IMR-90 (cell line): ENCODE measurements around the gene C3AR1. TPM values are rescaled to one million over a fixed set of nuclear protein-coding genes. Genes with fewer than 3 reads are reported as not detected.

ENCODE experiments used
- ATAC-seq: fragments of 200-7000 bp; cut with Tn5 transposase; 2 replicates; pipeline ENCODE4 v1.9.1; 2020; ENCODE audit warnings: low read depth, mild to moderate bottlenecking, moderate library complexity
- BruUV-seq: library from RNA; stranded (reverse); fragments of 400-500 nt; replicated peaks from 2 replicates; lab custom pipeline; 2021; lab: Mats Ljungman, UMichigan
- CTCF ChIA-PET: fragments of 300-600 bp; formaldehyde crosslinking; extraction: SDS; loops from one replicate; lab custom pipeline; 2021; ENCODE audit warnings: antibody characterized with exemption; lab: Yijun Ruan, JAX
- POLR2A ChIA-PET: fragments of 300-600 bp; sonication (Branson Sonifier 250); formaldehyde crosslinking; loops from one replicate; lab custom pipeline; 2022; ENCODE audit warnings: antibody characterized with exemption; ENCODE audit not compliant: unreplicated experiment; lab: Charles Lee
- DNase-seq: peaks from one replicate; pipeline ENCODE4 v3.0.0; 2013
- H2AFZ ChIP-seq: replicated peaks from 2 replicates; pipeline ENCODE3; 2013; ENCODE audit warnings: low read length, mild to moderate bottlenecking; ENCODE audit not compliant: poor library complexity
- H2AK5ac ChIP-seq: 2 replicates; pipeline ENCODE4 v1.6.1; 2013; ENCODE audit warnings: low read depth, low read length, inconsistent platforms
- H2AK9ac ChIP-seq: replicated peaks from 2 replicates; pipeline ENCODE3; 2013; ENCODE audit warnings: mild to moderate bottlenecking, low read depth, low read length, moderate library complexity; ENCODE audit not compliant: poor library complexity
- H2BK120ac ChIP-seq: 2 replicates; pipeline ENCODE4 v1.6.1; 2013; ENCODE audit warnings: low read depth, low read length, inconsistent platforms
- H2BK15ac ChIP-seq: 3 replicates; pipeline ENCODE4 v1.6.1; 2013; ENCODE audit warnings: low read depth, low read length, inconsistent platforms
- H2BK20ac ChIP-seq: 2 replicates; pipeline ENCODE4 v1.6.1; 2013; ENCODE audit warnings: low read depth, mild to moderate bottlenecking, inconsistent platforms, low read length, moderate library complexity
- H2BK5ac ChIP-seq: 2 replicates; pipeline ENCODE4 v1.6.1; 2013; ENCODE audit warnings: mild to moderate bottlenecking, low read depth, low read length, inconsistent platforms; ENCODE audit not compliant: poor library complexity, severe bottlenecking
- H3K14ac ChIP-seq: replicated peaks from 2 replicates; pipeline ENCODE4 v1.6.1; 2013; ENCODE audit warnings: low read depth, low read length, inconsistent platforms
- H3K18ac ChIP-seq: 2 replicates; pipeline ENCODE4 v1.6.1; 2013; ENCODE audit warnings: low read depth, low read length, control low read depth
- H3K23ac ChIP-seq: 2 replicates; pipeline ENCODE4 v1.6.1; 2013; ENCODE audit warnings: low read depth, low read length, inconsistent platforms
- H3K27ac ChIP-seq: 2 replicates; pipeline ENCODE4 v1.5.1; 2013; ENCODE audit warnings: mild to moderate bottlenecking, control low read depth, low read length; ENCODE audit not compliant: insufficient read depth
- H3K27me3 ChIP-seq: 2 replicates; pipeline ENCODE4 v1.6.1; 2013; ENCODE audit warnings: low read length; ENCODE audit not compliant: control insufficient read depth, insufficient read depth
- H3K36me3 ChIP-seq: 2 replicates; pipeline ENCODE4 v1.6.1; 2013; ENCODE audit warnings: low read length, mixed read lengths; ENCODE audit not compliant: control insufficient read depth, insufficient read depth
- H3K4ac ChIP-seq: 2 replicates; pipeline ENCODE4 v1.6.1; 2013; ENCODE audit warnings: low read depth, low read length, inconsistent platforms
- H3K4me1 ChIP-seq: 2 replicates; pipeline ENCODE4 v1.6.1; 2013; ENCODE audit warnings: low read length, mixed read lengths; ENCODE audit not compliant: control insufficient read depth, insufficient read depth
- H3K4me2 ChIP-seq: 2 replicates; pipeline ENCODE4 v1.6.1; 2013; ENCODE audit warnings: low read depth, mild to moderate bottlenecking, control low read depth, low read length, moderate library complexity
- H3K4me3 ChIP-seq: 2 replicates; pipeline ENCODE4 v1.5.1; 2013; ENCODE audit warnings: low read depth, mild to moderate bottlenecking, control low read depth, low read length, moderate library complexity; ENCODE audit not compliant: insufficient read depth
- H3K56ac ChIP-seq: 2 replicates; pipeline ENCODE4 v1.6.1; 2013; ENCODE audit warnings: low read length, inconsistent platforms; ENCODE audit not compliant: insufficient read depth; ENCODE audit errors: extremely low read depth
- H3K79me1 ChIP-seq, 2 experiments: 2 replicates each; pipeline ENCODE4 v1.6.1; 2013; ENCODE audit warnings: low read length in 2 of 2, inconsistent platforms in 1 of 2, low read depth in 1 of 2
- H3K9ac ChIP-seq: 2 replicates; pipeline ENCODE4 v1.6.1; 2013; ENCODE audit warnings: low read depth, low read length, control low read depth
- H3K9me1 ChIP-seq: 2 replicates; pipeline ENCODE4 v1.6.1; 2013; ENCODE audit warnings: low read length, inconsistent platforms; ENCODE audit not compliant: insufficient read depth
- H3K9me3 ChIP-seq: 2 replicates; pipeline ENCODE4 v1.6.1; 2013; ENCODE audit warnings: low read length; ENCODE audit not compliant: control insufficient read depth, insufficient read depth
- H4K20me1 ChIP-seq: 2 replicates; pipeline ENCODE4 v1.6.1; 2013; ENCODE audit warnings: low read length, inconsistent platforms; ENCODE audit not compliant: insufficient read depth
- H4K5ac ChIP-seq: 2 replicates; pipeline ENCODE4 v1.6.1; 2013; ENCODE audit warnings: mild to moderate bottlenecking, low read depth, low read length, control low read depth
- H4K8ac ChIP-seq, 2 experiments: 2 replicates each; pipeline ENCODE4 v1.6.1; 2013; ENCODE audit warnings: low read depth in 2 of 2, low read length in 2 of 2, control low read depth in 1 of 2, inconsistent platforms in 1 of 2
- H4K91ac ChIP-seq: 2 replicates; pipeline ENCODE4 v1.6.1; 2013; ENCODE audit warnings: low read depth, low read length, inconsistent platforms; ENCODE audit not compliant: insufficient read depth
- FOS ChIP-seq: fragments of 150-350 bp; IDR thresholded peaks from 2 replicates; pipeline ENCODE4 v1.6.1; 2016; ENCODE audit warnings: low read depth, low read length
- POLR2A ChIP-seq: IDR thresholded peaks from 2 replicates; pipeline ENCODE4 v1.6.1; 2012; ENCODE audit warnings: mild to moderate bottlenecking, low read depth, low read length
- RAD21 ChIP-seq: IDR thresholded peaks from 2 replicates; pipeline ENCODE4 v1.6.1; 2012; ENCODE audit warnings: low read length, improper control_type of control experiment
- RCOR1 ChIP-seq: IDR thresholded peaks from 2 replicates; pipeline ENCODE4 v1.6.1; 2012; ENCODE audit warnings: mild to moderate bottlenecking, low read length, improper control_type of control experiment; ENCODE audit not compliant: insufficient replicate concordance
- USF2 ChIP-seq: fragments of 150-350 bp; IDR thresholded peaks from 2 replicates; pipeline ENCODE4 v1.6.1; 2017; ENCODE audit warnings: mild to moderate bottlenecking, antibody characterized with exemption, low read length, low read depth
- WGBS, 2 experiments: methylation state at CpG; one replicate each; pipeline versions ENCODE4 v1.1.5 to v1.1.7; 2013; ENCODE audit warnings: missing lambda C conversion rate in 2 of 2; ENCODE audit not compliant: insufficient read length in 1 of 2; ENCODE audit errors: extremely low coverage in 2 of 2; 5-methylcytosine and 5-hydroxymethylcytosine counted together
- dilution Hi-C: fragments of 300-500 bp; cut with HindIII; formaldehyde crosslinking; loops from one replicate; pipeline ENCODE4 v1.14.3; 2018; ENCODE audit warnings: low sequenced_read_pairs; ENCODE audit not compliant: unreplicated experiment
- in situ Hi-C: fragments of 300-500 bp; cut with MboI; formaldehyde crosslinking; loops from 3 replicates; pipeline ENCODE4 v1.14.3; 2019; ENCODE audit warnings: low sequenced_read_pairs, inconsistent platforms, mixed read lengths
- intact Hi-C: fragments of 100-400 bp; cut with micrococcal nuclease; formaldehyde crosslinking; loops from 2 replicates; pipeline ENCODE4 v1.10.0; 2022
- polyA plus RNA-seq, 3 experiments: library from polyadenylated mRNA; depleted of rRNA; stranded (reverse); fragments of >200 nt; gene quantifications; 2 replicates each; pipeline ENCODE4 v1.2.3, GENCODE V29; 2012; ENCODE audit warnings: low replicate concordance in 1 of 3
- total RNA-seq: library from RNA; depleted of rRNA; stranded (reverse); fragments of >200 nt; gene quantifications from 2 replicates; pipeline ENCODE4 v1.2.3, GENCODE V29; 2012

The C3AR1 gene
- total and polyA plus RNA-seq, 2 of the 4 experiments (the other 2 are of a cell fraction) = 0.31 to 0.36 TPM

- CTCF ChIA-PET = no interaction called here
- Histone ChIP-seq H2BK5ac (no peak overlapping the region), H3K79me1 (peaks cover 45 to 78% of the 10 kb centered on the region in 2 experiments), H3K4me2 (no peak overlapping the region), H2BK120ac (no peak overlapping the region), H3K18ac (no peak overlapping the region), H2BK20ac (0 out of 2 replicates have a peak overlapping the region, but pooled peaks have one; percentile 37), H3K23ac (peak overlapping the region; percentile 83; the same call in 1 of the 2 replicates), H3K36me3 (peaks cover 14% of the 10 kb centered on the region), H3K9me3 (no peaks in the 10 kb centered on the region), H3K56ac (no peak overlapping the region; the same call in 1 of the 2 replicates), H4K5ac (no peak overlapping the region), H3K9me1 (peaks cover 40% of the 10 kb centered on the region), H2AK5ac (no peak overlapping the region; the same call in 1 of the 2 replicates), H4K20me1 (peaks cover 56% of the 10 kb centered on the region), H3K4me1 (peaks cover 22% of the 10 kb centered on the region), H2BK15ac (no peak overlapping the region), H3K4ac (no peak overlapping the region), H3K4me3 (no peak overlapping the region), H3K14ac (no peak overlapping the region), H2AK9ac (peak overlapping the region; percentile 2), H3K27ac (no peak overlapping the region), H3K27me3 (no peaks in the 10 kb centered on the region), H3K9ac (no peak overlapping the region), H4K8ac (no peak overlapping the region), H4K91ac (no peak overlapping the region), H2AFZ (no peak overlapping the region)
- ATAC-seq = no peak
- POLR2A ChIA-PET = interaction anchor here (0.6 kb wide), 1 partner anchor 1228 kb away, joined by 7 read pairs; no protein-coding TSS in a partner anchor
- no TSS peak for BruUV-seq
- no CpG with 5 or more reads among the region's 6 CpGs for WGBS, 2 experiments
- intact Hi-C loops (no loop called here), dilution Hi-C loops (no loop called here), in situ Hi-C loops (loop anchor here (25.0 kb wide), 1 partner anchor 401 kb away; no protein-coding TSS in a partner anchor)
- TF ChIP-seq FOS (no peak), POLR2A (no peak), RCOR1 (no peak), USF2 (no peak), RAD21 (no peak)
- DNase-seq = no peak
These were observed 28.2 kb downstream of the C3AR1 start for GRCh38 chr12:8037947-8038346.
